WTC11 (cell line): Measurements from ENCODE around the gene CD247. TPM values are rescaled to one million over a fixed set of nuclear protein-coding genes. Genes with fewer than 3 reads are reported as not detected.

ENCODE experiments used
- ATAC-seq: fragments of 200-7000 bp; cut with Tn5 transposase; 2 replicates; pipeline ENCODE4 v1.10.0; 2021; ENCODE audit warnings: mild to moderate bottlenecking, moderate library complexity
- CTCF ChIA-PET: fragments of 300-600 bp; sonication (Branson Sonifier 250); formaldehyde crosslinking; loops from one replicate; lab custom pipeline; 2021; ENCODE audit warnings: antibody characterized with exemption; lab: Charles Lee
- POLR2A ChIA-PET: fragments of 350-600 bp; sonication (Branson Sonifier 250); formaldehyde crosslinking; loops from one replicate; lab custom pipeline; 2021; ENCODE audit warnings: antibody characterized with exemption; lab: Charles Lee
- DNase-seq: peaks from one replicate; pipeline ENCODE4 v3.0.0; 2021; ENCODE audit warnings: low spot score
- H3K27ac Mint-ChIP-seq: 2 replicates; pipeline ENCODE4 v1.8.0; 2021; ENCODE audit warnings: mixed read lengths
- H3K27me3 Mint-ChIP-seq: 2 replicates; pipeline ENCODE4 v1.8.0; 2021; ENCODE audit warnings: low read depth, mild to moderate bottlenecking, moderate library complexity, mixed read lengths
- H3K36me3 Mint-ChIP-seq: 2 replicates; pipeline ENCODE4 v1.8.0; 2021; ENCODE audit warnings: mixed read lengths
- H3K4me1 Mint-ChIP-seq: 2 replicates; pipeline ENCODE4 v1.8.0; 2022; ENCODE audit warnings: mixed read lengths
- H3K4me3 Mint-ChIP-seq: 2 replicates; pipeline ENCODE4 v1.8.0; 2021; ENCODE audit warnings: mild to moderate bottlenecking, moderate library complexity, mixed read lengths
- H3K9me3 Mint-ChIP-seq: 2 replicates; pipeline ENCODE4 v1.8.0; 2021; ENCODE audit warnings: mixed read lengths
- CDX4 ChIP-seq: fragments of 250-450 bp; sonication (Bioruptor Pico); IDR thresholded peaks from 2 replicates; pipeline ENCODE4 v1.9.0; 2021; ENCODE audit warnings: moderate library complexity, mild to moderate bottlenecking, inconsistent platforms, borderline replicate concordance
- CTCF ChIP-seq: fragments of 200-600 bp; IDR thresholded peaks from 2 replicates; pipeline ENCODE4 v1.8.0; 2022; ENCODE audit warnings: antibody characterized with exemption
- FOXP1 ChIP-seq: sonication (generic); formaldehyde crosslinking; IDR thresholded peaks from 2 replicates; pipeline ENCODE4 v1.8.0; 2022; ENCODE audit warnings: missing genetic modification reagents, mild to moderate bottlenecking, moderate library complexity, borderline replicate concordance
- HMGXB4 ChIP-seq: sonication (generic); formaldehyde crosslinking; IDR thresholded peaks from 2 replicates; pipeline ENCODE4 v1.8.1; 2023; ENCODE audit warnings: mild to moderate bottlenecking, moderate library complexity, missing genetic modification reagents
- NFE2L1 ChIP-seq: sonication (generic); formaldehyde crosslinking; IDR thresholded peaks from 2 replicates; pipeline ENCODE4 v1.8.1; 2023; ENCODE audit warnings: missing genetic modification reagents
- NR1H2 ChIP-seq: sonication (generic); formaldehyde crosslinking; IDR thresholded peaks from 2 replicates; pipeline ENCODE4 v1.9.0; 2021; ENCODE audit warnings: mild to moderate bottlenecking, moderate library complexity, missing genetic modification reagents
- NR2C2 ChIP-seq: sonication (generic); formaldehyde crosslinking; IDR thresholded peaks from 2 replicates; pipeline ENCODE4 v1.8.0; 2022; ENCODE audit warnings: mild to moderate bottlenecking, missing genetic modification reagents
- PREB ChIP-seq: sonication (generic); formaldehyde crosslinking; IDR thresholded peaks from 2 replicates; pipeline ENCODE4 v1.8.1; 2022; ENCODE audit warnings: mild to moderate bottlenecking, missing genetic modification reagents, moderate library complexity, borderline replicate concordance
- RORB ChIP-seq: fragments of 250-450 bp; sonication (Bioruptor Pico); IDR thresholded peaks from 2 replicates; pipeline ENCODE4 v1.9.0; 2021; ENCODE audit warnings: mild to moderate bottlenecking
- TEAD1 ChIP-seq: sonication (generic); formaldehyde crosslinking; IDR thresholded peaks from 2 replicates; pipeline ENCODE4 v1.8.0; 2022; ENCODE audit warnings: mild to moderate bottlenecking, missing genetic modification reagents
- ZBTB21 ChIP-seq: sonication (generic); formaldehyde crosslinking; IDR thresholded peaks from 2 replicates; pipeline ENCODE4 v1.8.1; 2023; ENCODE audit warnings: mild to moderate bottlenecking, missing genetic modification reagents, borderline replicate concordance
- ZNF416 ChIP-seq: fragments of 250-450 bp; sonication (Bioruptor Pico); IDR thresholded peaks from 2 replicates; pipeline ENCODE4 v1.9.0; 2021; ENCODE audit warnings: mild to moderate bottlenecking, inconsistent platforms
- ZNF423 ChIP-seq: fragments of 250-450 bp; sonication (Bioruptor Pico); IDR thresholded peaks from 2 replicates; pipeline ENCODE4 v2.1.2; 2022; ENCODE audit warnings: mild to moderate bottlenecking, moderate library complexity
- ZNF425 ChIP-seq: fragments of 250-450 bp; sonication (Bioruptor Pico); conservative IDR thresholded peaks from 2 replicates; pipeline ENCODE4 v1.9.0; 2021; ENCODE audit warnings: mild to moderate bottlenecking
- ZSCAN18 ChIP-seq: fragments of 250-450 bp; sonication (Bioruptor Pico); IDR thresholded peaks from 2 replicates; pipeline ENCODE4 v2.1.2; 2022; ENCODE audit warnings: mild to moderate bottlenecking, moderate library complexity
- total RNA-seq: library from RNA; stranded (reverse); gene quantifications from 3 replicates; pipeline ENCODE4 v1.2.3, GENCODE V29; 2021

Gene CD247
- total RNA-seq, 1 experiment from 2014 or later, result 1.8 TPM

- TF ChIP-seq NR1H2 (CRISPR knock-in tag) (no peak), FOXP1 (CRISPR knock-in tag) (no peak), ZNF416 (no peak), NFE2L1 (no peak), HMGXB4 (CRISPR knock-in tag) (no peak), ZSCAN18 (CRISPR knock-in tag) (no peak), TEAD1 (CRISPR knock-in tag) (no peak), PREB (CRISPR knock-in tag) (no peak), CTCF (no peak), ZNF423 (no peak), ZNF425 (CRISPR knock-in tag) (no peak), RORB (CRISPR knock-in tag) (no peak), ZBTB21 (CRISPR knock-in tag) (no peak), NR2C2 (CRISPR knock-in tag) (no peak), CDX4 (CRISPR knock-in tag) (no peak)
- TF ChIP-seq, all 79 proteins: peak for 0
- ChIA-PET CTCF (interaction anchor here (1.3 to 5.7 kb wide), 5 partner anchors 10 to 121 kb away, joined by 3 to 34 read pairs (median 12); partner anchors contain the start of gene CREG1), POLR2A (interaction anchor here (3.9 kb wide), 1 partner anchor 12 kb away, joined by 15 read pairs; the partner anchor contains the start of gene CREG1)
- 0 out of 2 replicates have a peak, but pooled peaks cover 2% of the 10 kb centered on the region for H3K27me3 Mint-ChIP-seq
- H3K9me3 Mint-ChIP-seq, result peaks cover 5% of the 10 kb centered on the region; the same call in 1 of the 2 replicates
- DNase-seq (no peak), ATAC-seq (no peak)
- no peak overlapping the region for H3K4me3 Mint-ChIP-seq
- H3K36me3 Mint-ChIP-seq, result no peaks in the 10 kb centered on the region
- H3K4me1 Mint-ChIP-seq, result 0 out of 2 replicates have a peak, but pooled peaks cover 3% of the 10 kb centered on the region
- H3K27ac Mint-ChIP-seq, result no peak overlapping the region
Measured at GRCh38 chr1:167565922-167566321, 47.6 kb upstream of the CD247 start.
